Left hindlimb (tissue), 1 donor: ENCODE measurements around the gene AP1G1.
"Not testable (repeated sequence)": the region's sequence is repeated elsewhere in the genome, so short reads cannot be mapped to it uniquely, and the experiment has no call there.

Experiments
- DNase-seq: peaks from one replicate; pipeline ENCODE4 v3.0.0-alpha.2; 2018

AP1G1 gene

GRCh38 chr16:71807905-71808592 is 585 bp downstream of the AP1G1 start:
- no peak for DNase-seq

GRCh38 chr16:71803305-71803690 is 5.3 kb downstream of the AP1G1 start:
- no peak for DNase-seq

GRCh38 chr16:71796501-71797097 is 12.0 kb downstream of the AP1G1 start:
- no peak for DNase-seq

GRCh38 chr16:71794943-71795342 is 13.7 kb downstream of the AP1G1 start:
- DNase-seq: no peak

- no peak for DNase-seq
Observed at GRCh38 chr16:71794018-71794417, 14.6 kb downstream of the AP1G1 start.

GRCh38 chr16:71792176-71792575 is 16.5 kb downstream of the AP1G1 start:
- DNase-seq: no peak

- not testable (repeated sequence) for DNase-seq
Observed at GRCh38 chr16:71790329-71790728, 18.3 kb downstream of the AP1G1 start.

GRCh38 chr16:71789136-71789535 is 19.5 kb downstream of the AP1G1 start:
- DNase-seq: no peak

- DNase-seq: no peak
Observed at GRCh38 chr16:71788578-71788977, 20.1 kb downstream of the AP1G1 start.

GRCh38 chr16:71785143-71785542 is 23.5 kb downstream of the AP1G1 start:
- not testable (repeated sequence) for DNase-seq

- DNase-seq: no peak
Observed at GRCh38 chr16:71784093-71784492, 24.5 kb downstream of the AP1G1 start.

GRCh38 chr16:71781741-71782140 is 26.9 kb downstream of the AP1G1 start:
- DNase-seq: no peak

GRCh38 chr16:71780521-71781089 is 28.0 kb downstream of the AP1G1 start:
- no peak for DNase-seq

- no peak for DNase-seq
Observed at GRCh38 chr16:71778780-71779179, 29.9 kb downstream of the AP1G1 start.

GRCh38 chr16:71777329-71777728 is 31.3 kb downstream of the AP1G1 start:
- DNase-seq: no peak

- DNase-seq: no peak
Observed at GRCh38 chr16:71775949-71776348, 32.7 kb downstream of the AP1G1 start.

GRCh38 chr16:71771571-71771970 is 37.1 kb downstream of the AP1G1 start:
- DNase-seq: no peak

- no peak for DNase-seq
Observed at GRCh38 chr16:71769222-71769621, 39.4 kb downstream of the AP1G1 start.

GRCh38 chr16:71767060-71767900 is 41.4 kb downstream of the AP1G1 start:
- no peak for DNase-seq

GRCh38 chr16:71762186-71762585 is 46.4 kb downstream of the AP1G1 start:
- no peak for DNase-seq

GRCh38 chr16:71761097-71761496 is 47.5 kb downstream of the AP1G1 start:
- DNase-seq: no peak

- no peak for DNase-seq
Observed at GRCh38 chr16:71758293-71758760, 50.3 kb downstream of the AP1G1 start.

GRCh38 chr16:71754652-71755051 is 54.0 kb downstream of the AP1G1 start:
- DNase-seq: no peak
